ENCODE data around the gene KYNU.
A peak's percentile ranks its signal among the peaks of the same experiment; 100 is the strongest.

Gene KYNU

GRCh38 chr2:142981069-142981378 is 103.6 kb downstream of the KYNU start:
- TF ChIP-seq CTCF (IDR thresholded peaks at IDR 0.05; ENCODE audit: low read depth, low read length, missing control alignments): no peak
- H3K4me3 ChIP-seq (replicated peaks; ENCODE audit: low read depth, low read length): no peak overlapping the region
- no peak for DNase-seq (ENCODE audit: extremely low read depth, low read depth)

GRCh38 chr2:142981756-142982155 is 104.3 kb downstream of the KYNU start:
- no peak for TF ChIP-seq CTCF (IDR thresholded peaks at IDR 0.05; ENCODE audit: low read depth, low read length, missing control alignments)
- H3K4me3 ChIP-seq (replicated peaks; ENCODE audit: low read depth, low read length): no peak overlapping the region
- DNase-seq (ENCODE audit: extremely low read depth, low read depth): no peak

GRCh38 chr2:142983174-142983573 is 105.7 kb downstream of the KYNU start:
- DNase-seq (ENCODE audit: extremely low read depth, low read depth): no peak
- H3K4me3 ChIP-seq (replicated peaks; ENCODE audit: low read depth, low read length): no peak overlapping the region
- no peak for TF ChIP-seq CTCF (IDR thresholded peaks at IDR 0.05; ENCODE audit: low read depth, low read length, missing control alignments)

- H3K4me3 ChIP-seq (replicated peaks; ENCODE audit: low read depth, low read length): no peak overlapping the region
- no peak for DNase-seq (ENCODE audit: extremely low read depth, low read depth)
- no peak for TF ChIP-seq CTCF (IDR thresholded peaks at IDR 0.05; ENCODE audit: low read depth, low read length, missing control alignments)
These were observed 107.2 kb downstream of the KYNU start for GRCh38 chr2:142984657-142985056.

- no peak for DNase-seq (ENCODE audit: extremely low read depth, low read depth)
- TF ChIP-seq CTCF (IDR thresholded peaks at IDR 0.05; ENCODE audit: low read depth, low read length, missing control alignments): no peak
- no peak overlapping the region for H3K4me3 ChIP-seq (replicated peaks; ENCODE audit: low read depth, low read length)
These were observed 109.6 kb downstream of the KYNU start for GRCh38 chr2:142987044-142987443.

- H3K4me3 ChIP-seq (replicated peaks; ENCODE audit: low read depth, low read length): no peak overlapping the region
- peak; percentile 22 for TF ChIP-seq CTCF (IDR thresholded peaks at IDR 0.05; ENCODE audit: low read depth, low read length, missing control alignments)
- DNase-seq (ENCODE audit: extremely low read depth, low read depth): no peak
These were observed 112.1 kb downstream of the KYNU start for GRCh38 chr2:142989273-142990204.

All from HFF-Myc (cell line).